CD14-positive monocyte (primary cell): ENCODE results near the gene HAUS2. TPM values are rescaled to one million over a fixed set of nuclear protein-coding genes. Genes with fewer than 3 reads are reported as not detected.
A peak's percentile ranks its signal among the peaks of the same experiment; 100 is the strongest.

Experiments used
- DNase-seq, 3 donors: peaks; one replicate each; pipeline ENCODE4 v3.0.0-alpha.2; 2011 to 2022
- H2AFZ ChIP-seq: 2 replicates; pipeline ENCODE4 v1.6.0; 2012; ENCODE audit warnings: mild to moderate bottlenecking, low read depth, low read length, inconsistent platforms; ENCODE audit not compliant: insufficient read depth, poor library complexity, severe bottlenecking
- H3K27ac ChIP-seq, 2 donors: 1 replicate in 1 of 2; 2 replicates in 1 of 2; pipeline ENCODE4 v1.5.1; 2012 to 2013; ENCODE audit warnings: low read length in 2 of 2, control low read depth in 1 of 2, inconsistent platforms in 1 of 2, low read depth in 1 of 2, mild to moderate bottlenecking in 1 of 2
- H3K27me3 ChIP-seq, 2 donors: one replicate each; pipeline versions ENCODE4 v1.6.0 to v1.6.1; 2011 to 2013; ENCODE audit warnings: low read length in 2 of 2; ENCODE audit not compliant: control insufficient read depth in 2 of 2, insufficient read depth in 2 of 2
- H3K36me3 ChIP-seq, 2 donors: replicated peaks in 1 of 2; 1 replicate in 1 of 2; 2 replicates in 1 of 2; pipeline versions ENCODE4 v1.5.1 to v1.6.1; 2012 to 2013; ENCODE audit warnings: low read length in 2 of 2, control low read depth in 1 of 2, inconsistent platforms in 1 of 2, mild to moderate bottlenecking in 1 of 2; ENCODE audit not compliant: insufficient read depth in 2 of 2, control insufficient read depth in 1 of 2
- H3K4me1 ChIP-seq, 2 donors: 1 replicate in 1 of 2; 2 replicates in 1 of 2; pipeline versions ENCODE4 v1.5.1 to v1.6.1; 2012 to 2013; ENCODE audit warnings: low read length in 2 of 2, control low read depth in 1 of 2, inconsistent platforms in 1 of 2, mild to moderate bottlenecking in 1 of 2, moderate library complexity in 1 of 2; ENCODE audit not compliant: insufficient read depth in 2 of 2, control insufficient read depth in 1 of 2
- H3K4me2 ChIP-seq: replicated peaks from 2 replicates; pipeline ENCODE3; 2012; ENCODE audit warnings: low read length, moderate library complexity, mild to moderate bottlenecking; ENCODE audit not compliant: poor library complexity, severe bottlenecking; ENCODE audit errors: extremely low read depth
- H3K4me3 ChIP-seq, 3 experiments: fragments of 200-600 bp in 1 of 3; sonication (generic) in 1 of 3; replicated peaks in 1 of 3; 1 replicate in 2 of 3; 2 replicates in 1 of 3; pipeline ENCODE4 v1.5.1; 2011 to 2013; ENCODE audit warnings: low read length in 3 of 3, mild to moderate bottlenecking in 3 of 3, control low read depth in 2 of 3, low read depth in 2 of 3, inconsistent platforms in 1 of 3, moderate library complexity in 1 of 3
- H3K79me2 ChIP-seq: 2 replicates; pipeline ENCODE4 v1.6.0; 2012; ENCODE audit warnings: mild to moderate bottlenecking, control low read depth, inconsistent platforms, low read length, moderate library complexity; ENCODE audit not compliant: insufficient read depth
- H3K9ac ChIP-seq: 2 replicates; pipeline ENCODE4 v1.6.0; 2017; ENCODE audit warnings: low read length, mild to moderate bottlenecking; ENCODE audit not compliant: insufficient read depth, poor library complexity, severe bottlenecking
- H3K9me3 ChIP-seq, 2 donors: replicated peaks in 1 of 2; 1 replicate in 1 of 2; 2 replicates in 1 of 2; pipeline versions ENCODE4 v1.5.1 to v1.6.1; 2012 to 2013; ENCODE audit warnings: low read length in 2 of 2, control low read depth in 1 of 2; ENCODE audit not compliant: control insufficient read depth in 1 of 2, insufficient read depth in 1 of 2
- H4K20me1 ChIP-seq: 2 replicates; pipeline ENCODE4 v1.6.0; 2012; ENCODE audit warnings: mild to moderate bottlenecking, low read length, control low read depth, moderate library complexity; ENCODE audit not compliant: insufficient read depth
- H3K27ac Mint-ChIP-seq, 7 donors: one replicate each; pipeline ENCODE4 v1.8.0; 2020; ENCODE audit warnings: mild to moderate bottlenecking in 7 of 7, mixed read lengths in 7 of 7, moderate library complexity in 6 of 7, inconsistent platforms in 2 of 7
- H3K27me3 Mint-ChIP-seq, 3 donors: one replicate each; pipeline ENCODE4 v1.8.0; 2021 to 2022; ENCODE audit warnings: low read depth in 3 of 3, mild to moderate bottlenecking in 3 of 3, mixed read lengths in 3 of 3, moderate library complexity in 3 of 3, inconsistent platforms in 1 of 3
- H3K36me3 Mint-ChIP-seq, 2 donors: one replicate each; pipeline ENCODE4 v1.8.0; 2020; ENCODE audit warnings: mixed read lengths in 2 of 2, inconsistent platforms in 1 of 2, mild to moderate bottlenecking in 1 of 2
- H3K4me1 Mint-ChIP-seq: one replicate; pipeline ENCODE4 v1.8.0; 2020; ENCODE audit warnings: mild to moderate bottlenecking, mixed read lengths
- H3K4me3 Mint-ChIP-seq, 2 donors: one replicate each; pipeline ENCODE4 v1.8.0; 2020; ENCODE audit warnings: mild to moderate bottlenecking in 2 of 2, mixed read lengths in 2 of 2, moderate library complexity in 1 of 2
- H3K9me3 Mint-ChIP-seq, 7 donors: one replicate each; pipeline ENCODE4 v1.8.0; 2020 to 2022; ENCODE audit warnings: mixed read lengths in 7 of 7, mild to moderate bottlenecking in 6 of 7, moderate library complexity in 6 of 7, inconsistent platforms in 2 of 7
- CTCF ChIP-seq: fragments of 200-600 bp; IDR thresholded peaks from one replicate; pipeline ENCODE4 v1.8.0; 2022; ENCODE audit warnings: antibody characterized with exemption, mild to moderate bottlenecking
- WGBS: methylation state at CpG from one replicate; pipeline ENCODE4 v1.1.5; 2013; ENCODE audit warnings: missing lambda C conversion rate; ENCODE audit not compliant: insufficient coverage; 5-methylcytosine and 5-hydroxymethylcytosine counted together
- intact Hi-C, 2 donors: fragments of 100-400 bp; cut with micrococcal nuclease; formaldehyde crosslinking; loops; one replicate each; pipeline versions ENCODE4 v1.15.0 to v1.15.1; 2023
- polyA minus RNA-seq: library from RNA; depleted of rRNA, polyadenylated mRNA; stranded (reverse); fragments of >200 nt; gene quantifications from 2 replicates; pipeline ENCODE4 v1.2.3, GENCODE V29; 2012
- polyA plus RNA-seq, 3 donors: library from polyadenylated mRNA; depleted of rRNA in 1 of 3; unstranded in 2 of 3; stranded (reverse) in 1 of 3; fragments of 300-500 nt in 2 of 3; fragments of >200 nt in 1 of 3; fragmentation: Illumina TruSeq in 2 of 3; gene quantifications; 1 replicate in 2 of 3; 2 replicates in 1 of 3; pipeline ENCODE4 v1.2.3, GENCODE V29; 2012 to 2021
- total RNA-seq, 12 experiments: library from RNA in 1 of 12; stranded (reverse) in 1 of 12; fragments of 120-200 nt in 1 of 12; gene quantifications; one replicate each; pipeline ENCODE4 v1.2.4 and lab custom pipeline; 2013 to 2026; ENCODE audit warnings: mixed read lengths in 6 of 12, inconsistent platforms in 1 of 12

HAUS2 gene
- total RNA-seq (2013): 20.1 TPM
- polyA plus RNA-seq (10 to 100 TPM; 12.5 to 22.0 (median 15.9) TPM), polyA minus RNA-seq (4.6 and 7.4 TPM in 2 replicates), total RNA-seq (lab: John Stamatoyannopoulos, UW) (6.7 to 39.2 (median 28.2) reads per million in 11 experiments)

- Histone ChIP-seq H3K4me2 (peak within 1 kb of the TSS; percentile 95), H3K27ac (peak within 1 kb of the TSS; percentile 86 to 95), H3K9me3 (no peaks in the 10 kb centered on the region), H3K4me3 (peak within 1 kb of the TSS; percentile 59 to 99 (median 82)), H2AFZ (peak within 1 kb of the TSS; percentile 82), H4K20me1 (no peaks in the 10 kb centered on the region), H3K79me2 (peaks cover 73% of the 10 kb centered on the region), H3K9ac (peak within 1 kb of the TSS; percentile 82), H3K27me3 (no peaks in the 10 kb centered on the region), H3K36me3 (peaks cover 6 to 9% of the 10 kb centered on the region in 2 donors), H3K4me1 (peaks cover 40 to 59% of the 10 kb centered on the region in 2 donors)
- TF ChIP-seq CTCF: no peak
- peaks cover 0 to 3% (median 0%) of the 10 kb centered on the region in 3 donors for H3K27me3 Mint-ChIP-seq
- intact Hi-C loops: loop anchor here (2.0 kb wide), 1 partner anchor 54 kb away; the partner anchor contains the start of gene SNAP23 (in 2 of the 2)
- peaks cover 0 to 2% (median 0%) of the 10 kb centered on the region in 7 donors for H3K9me3 Mint-ChIP-seq
- H3K4me1 Mint-ChIP-seq: peaks cover 53% of the 10 kb centered on the region
- peak within 1 kb of the TSS; percentile 98 to 99 for H3K4me3 Mint-ChIP-seq
- under 1% methylated on average over 71 of the region's 71 CpGs for WGBS
- H3K27ac Mint-ChIP-seq: peak within 1 kb of the TSS; percentile 93 to 99 (median 96)
- H3K36me3 Mint-ChIP-seq: peaks cover 8 to 21% of the 10 kb centered on the region in 2 donors
- peak; percentile 78 to 80 (median 79) for DNase-seq
These were observed at the start of gene HAUS2, which contains the start of gene LRRC57 for GRCh38 chr15:42548249-42549031. HAUS2 (plus strand) TSS chr15:42548838; CDS start chr15:42548873, 35 bp downstream. LRRC57 (minus strand) TSS chr15:42548793; CDS start chr15:42548434, 359 bp downstream.

DNA sequence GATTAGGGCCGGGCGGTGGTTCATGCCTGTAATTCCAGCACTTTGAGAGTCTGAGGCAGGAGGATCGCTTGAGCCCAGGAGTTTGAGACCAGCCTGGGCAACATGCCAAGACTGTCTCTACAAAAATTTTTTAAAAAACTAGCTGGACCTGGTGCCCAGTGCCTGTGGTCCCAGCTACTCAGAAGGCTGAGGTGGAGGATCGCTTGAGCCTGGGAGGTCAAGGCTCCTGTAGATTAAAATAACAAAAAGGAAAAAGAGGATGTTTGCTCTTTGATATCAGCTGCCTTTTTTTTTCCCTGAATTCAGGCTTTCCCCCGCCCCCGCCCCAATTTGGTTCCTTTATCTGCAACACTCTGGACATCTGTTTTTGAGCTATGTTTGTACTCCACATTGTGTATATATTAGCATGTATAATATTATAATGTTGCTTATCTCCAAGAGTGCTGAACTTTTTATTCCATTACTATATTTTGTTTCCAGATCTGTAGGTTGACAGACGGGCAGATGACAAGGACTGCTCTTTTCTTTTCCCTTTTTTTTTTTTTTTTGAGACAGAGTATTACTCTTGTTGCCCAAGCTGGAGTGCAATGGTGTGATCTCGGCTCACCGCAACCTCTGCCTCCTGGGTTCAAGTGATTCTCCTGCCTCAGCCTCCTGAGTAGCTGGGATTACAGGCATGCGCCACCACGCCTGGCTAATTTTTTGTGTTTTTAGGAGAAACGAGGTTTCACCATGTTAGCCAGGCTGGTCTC, 48.6 kb upstream of the HAUS2 start:
- H3K27me3 Mint-ChIP-seq: peaks cover 0 to 1% (median 0%) of the 10 kb centered on the region in 3 donors
- Histone ChIP-seq H3K4me2 (peak overlapping the region; percentile 30), H3K4me1 (peaks cover 64 to 79% of the 10 kb centered on the region in 2 donors), H2AFZ (no peak overlapping the region), H3K9ac (no peak overlapping the region), H3K9me3 (no peaks in the 10 kb centered on the region), H3K27ac (peak overlapping the region; percentile 48 to 65), H3K79me2 (peaks cover 92% of the 10 kb centered on the region), H4K20me1 (peaks cover 52% of the 10 kb centered on the region), H3K4me3 (no peak overlapping the region), H3K36me3 (peaks cover 2 to 8% of the 10 kb centered on the region in 2 donors), H3K27me3 (no peaks in the 10 kb centered on the region)
- peaks cover 8 to 23% of the 10 kb centered on the region in 2 donors for H3K36me3 Mint-ChIP-seq
- DNase-seq: no peak
- H3K4me1 Mint-ChIP-seq: peaks cover 63% of the 10 kb centered on the region
- no peak for TF ChIP-seq CTCF
- no peaks in the 10 kb centered on the region for H3K9me3 Mint-ChIP-seq
- intact Hi-C loops: loop anchor here in 1 of 2 donors (10.0 kb wide), 1 partner anchor 425 kb away; the partner anchor contains the start of gene TTBK2
- peak overlapping the region in 1 of 2 donors; percentile 35 for H3K4me3 Mint-ChIP-seq
- 61% methylated on average over 4 of the region's 12 CpGs for WGBS
- H3K27ac Mint-ChIP-seq: peak overlapping the region; percentile 71 to 89 (median 86)
